GM19328 (cell line): ENCODE results near the gene ZNF426.

Source experiments
- ATAC-seq: cut with Tn5 transposase; IDR thresholded peaks from one replicate; pipeline ENCODE4 v1.9.1; 2021; ENCODE audit warnings: mild to moderate bottlenecking, moderate library complexity; ENCODE audit not compliant: unreplicated experiment

Gene ZNF426

DNA sequence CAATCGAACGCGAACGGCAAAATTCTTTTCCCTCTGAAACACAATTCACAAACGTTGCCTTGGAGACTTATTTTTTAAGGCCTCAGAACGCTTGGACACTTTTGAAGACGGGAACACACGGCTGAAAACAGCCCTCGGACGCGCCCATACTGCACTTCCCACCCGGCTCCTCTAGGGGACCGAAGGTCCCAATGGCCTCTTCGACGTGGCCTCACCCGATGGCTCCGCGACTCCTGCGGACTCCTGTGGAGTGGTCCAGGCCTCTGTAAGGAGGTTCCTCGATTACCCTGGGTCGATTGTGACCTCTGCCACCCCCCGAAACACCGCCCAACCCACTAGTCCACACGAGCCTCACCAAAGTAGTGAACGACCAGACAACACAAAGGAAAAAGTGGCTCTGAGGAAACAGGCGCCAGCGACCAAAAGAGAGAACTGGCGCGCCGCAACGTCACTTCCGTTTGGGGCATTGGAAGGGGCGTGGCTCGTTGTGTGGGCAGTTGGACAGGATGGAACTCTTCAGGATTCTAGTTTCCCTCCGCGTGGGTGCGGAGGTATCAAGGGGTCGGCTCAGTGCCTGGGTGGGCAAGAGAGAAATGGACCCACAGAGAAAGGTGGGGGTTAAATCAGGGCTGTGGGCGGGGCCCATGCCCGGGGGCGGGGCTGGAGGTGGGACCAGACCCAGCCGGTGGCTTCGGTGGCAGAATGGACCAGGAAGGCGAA lies 40.1 kb downstream of the ZNF426 start, which contains the start of gene ZNF560:
TSS of gene ZNF560 (minus strand) at position 434 of the 720 bp plus-strand sequence. CDS start 23,303 bp downstream, outside the sequence.
- ATAC-seq = no peak

DNA sequence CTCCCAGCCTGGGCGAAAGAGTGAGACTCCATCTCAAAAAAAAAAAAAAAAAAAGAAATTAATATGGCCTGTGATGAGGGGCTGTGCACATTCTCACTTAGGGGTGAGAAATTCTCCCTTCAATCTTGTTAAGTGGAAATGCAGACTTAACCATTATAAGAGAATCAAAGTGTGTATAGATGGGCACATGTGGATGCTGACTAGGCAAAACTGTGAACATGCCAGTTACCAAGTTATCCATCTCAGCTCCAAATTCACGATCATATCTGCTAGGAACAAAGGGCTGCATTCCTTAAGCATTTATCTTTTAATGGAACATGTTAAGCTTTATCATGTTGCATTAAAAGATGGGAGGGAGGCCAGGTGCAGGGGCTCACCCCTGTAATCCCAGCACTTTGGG lies 44.3 kb downstream of the ZNF426 start:
- ATAC-seq = no peak

DNA sequence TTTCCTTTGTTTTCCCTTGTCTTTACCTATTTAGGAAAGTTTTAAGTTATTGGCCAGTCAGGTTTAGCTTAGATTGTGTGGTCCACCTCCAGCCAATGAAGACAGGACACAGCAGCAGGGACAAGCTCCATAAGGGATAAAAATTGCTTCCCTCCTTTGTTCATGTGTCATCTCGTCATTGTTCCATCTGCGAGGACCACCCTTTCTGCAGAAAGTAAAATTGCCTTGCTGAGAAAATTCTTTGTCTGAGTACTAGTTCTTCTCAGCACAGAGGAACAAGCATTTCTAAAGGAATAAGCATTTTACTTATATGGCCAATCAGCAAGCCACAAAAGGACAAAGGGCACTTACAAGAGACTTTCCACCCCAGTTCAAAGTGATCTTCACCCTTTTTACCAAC lies 51.4 kb downstream of the ZNF426 start:
- no peak for ATAC-seq

DNA sequence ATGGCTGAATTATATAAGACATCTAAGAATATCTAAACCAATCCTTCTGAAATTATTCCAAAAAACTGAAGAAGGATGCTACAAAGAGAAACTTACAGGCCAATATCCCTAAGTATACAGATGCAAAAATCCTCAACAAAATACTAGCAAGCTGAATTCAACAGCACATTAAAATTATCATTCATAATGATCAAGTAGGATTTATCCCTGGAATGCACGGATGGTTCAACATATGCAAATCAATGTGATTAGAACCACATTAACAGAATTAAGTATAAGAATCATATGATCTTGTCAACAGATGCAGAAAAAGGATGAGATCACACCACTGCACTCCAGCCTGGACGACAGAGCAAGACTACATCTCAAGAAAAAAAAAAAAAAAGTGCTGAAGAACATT lies 53.3 kb downstream of the ZNF426 start:
- ATAC-seq = no peak

GRCh38 chr19:9474975-9475374 lies 63.5 kb downstream of the ZNF426 start:
- no peak for ATAC-seq
